ENCODE measurements around the gene ANTXR1.

The ANTXR1 gene

GRCh38 chr2:69238449-69239031, 225.6 kb downstream of the ANTXR1 start:
- no peak for TF ChIP-seq CTCF (IDR thresholded peaks at IDR 0.05; ENCODE audit: low read depth, low read length, missing control alignments)
- H3K4me3 ChIP-seq (ENCODE audit: low read depth, low read length), result no peak overlapping the region
- DNase-seq (ENCODE audit: low read depth), result no peak
- in situ Hi-C loops (cut with HindIII; ENCODE audit: low sequenced_read_pairs), result no loop called here

DNA sequence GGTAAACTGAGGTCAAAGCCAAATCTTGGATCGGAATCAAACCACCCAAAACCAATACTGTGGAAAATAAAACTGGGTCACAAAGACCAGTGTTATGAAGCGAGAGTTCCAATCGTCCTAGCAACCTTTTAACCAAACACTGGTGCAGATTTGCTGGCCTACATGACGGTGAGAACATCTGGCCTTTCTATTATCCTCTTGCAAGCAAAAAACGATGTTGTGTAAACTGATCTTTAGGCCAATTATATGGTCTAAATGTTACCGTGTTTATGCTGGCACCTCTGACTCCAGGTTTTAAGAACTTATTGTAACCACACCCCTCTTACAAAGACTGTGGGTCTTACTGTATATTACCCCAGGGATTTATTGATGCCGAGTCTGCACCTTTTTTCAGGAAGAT, 228.1 kb downstream of the ANTXR1 start:
- in situ Hi-C loops (cut with HindIII; ENCODE audit: low sequenced_read_pairs), result no loop called here
- no peak for DNase-seq (ENCODE audit: low read depth)
- no peak for TF ChIP-seq CTCF (IDR thresholded peaks at IDR 0.05; ENCODE audit: low read depth, low read length, missing control alignments)

GRCh38 chr2:69241664-69242514, 228.9 kb downstream of the ANTXR1 start:
- H3K4me3 ChIP-seq (ENCODE audit: low read depth, low read length), result no peak overlapping the region

More for the DNA sequence above, 228.1 kb downstream of the ANTXR1 start:
- no peak overlapping the region for H3K4me3 ChIP-seq (ENCODE audit: low read depth, low read length)

DNA sequence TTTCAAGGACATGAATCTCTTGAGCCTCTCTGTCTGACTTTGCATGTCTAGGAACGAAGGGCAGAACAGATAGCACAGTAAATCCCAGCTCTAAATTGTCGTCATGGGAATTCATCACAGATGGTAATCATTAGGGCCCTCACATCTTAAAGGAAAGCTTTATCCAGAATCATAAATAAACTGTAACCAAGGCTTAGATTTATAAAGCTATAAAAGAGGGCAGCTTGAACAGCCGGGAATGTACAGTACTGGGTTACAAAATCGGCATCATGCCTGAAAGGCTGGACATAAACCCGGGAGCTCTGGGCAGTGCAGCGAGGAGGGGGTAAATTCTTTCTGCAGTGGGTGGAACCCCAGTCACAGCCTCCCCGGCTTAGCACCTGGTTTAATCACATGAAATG, 229.7 kb downstream of the ANTXR1 start:
- no peak for DNase-seq (ENCODE audit: low read depth)
- H3K4me3 ChIP-seq (ENCODE audit: low read depth, low read length), result no peak overlapping the region
- in situ Hi-C loops (cut with HindIII; ENCODE audit: low sequenced_read_pairs), result no loop called here
- no peak for TF ChIP-seq CTCF (IDR thresholded peaks at IDR 0.05; ENCODE audit: low read depth, low read length, missing control alignments)

More at GRCh38 chr2:69241664-69242514, 228.9 kb downstream of the ANTXR1 start:
- in situ Hi-C loops (cut with HindIII; ENCODE audit: low sequenced_read_pairs), result no loop called here
- DNase-seq (ENCODE audit: low read depth), result no peak
- no peak for TF ChIP-seq CTCF (IDR thresholded peaks at IDR 0.05; ENCODE audit: low read depth, low read length, missing control alignments)

GRCh38 chr2:69243652-69244051, 230.7 kb downstream of the ANTXR1 start:
- H3K4me3 ChIP-seq (ENCODE audit: low read depth, low read length), result no peak overlapping the region
- no peak for TF ChIP-seq CTCF (IDR thresholded peaks at IDR 0.05; ENCODE audit: low read depth, low read length, missing control alignments)
- no peak for DNase-seq (ENCODE audit: low read depth)
- in situ Hi-C loops (cut with HindIII; ENCODE audit: low sequenced_read_pairs), result no loop called here

GRCh38 chr2:69244882-69245281, 231.9 kb downstream of the ANTXR1 start:
- no peak for TF ChIP-seq CTCF (IDR thresholded peaks at IDR 0.05; ENCODE audit: low read depth, low read length, missing control alignments)

More at GRCh38 chr2:69244882-69245281, 231.9 kb downstream of the ANTXR1 start:
- no peak overlapping the region for H3K4me3 ChIP-seq (ENCODE audit: low read depth, low read length)
- in situ Hi-C loops (cut with HindIII; ENCODE audit: low sequenced_read_pairs), result no loop called here
- DNase-seq (ENCODE audit: low read depth), result no peak
